H9 (cell line): ENCODE data around the gene GUCA1C. TPM values are rescaled to one million over a fixed set of nuclear protein-coding genes. Genes with fewer than 3 reads are reported as not detected.

Experiments
- DNase-seq: peaks from one replicate; pipeline ENCODE4 v3.0.0-alpha.2; 2017
- H2AFZ ChIP-seq: one replicate; pipeline ENCODE4 v1.6.1; 2013; ENCODE audit warnings: mild to moderate bottlenecking, low read length, control low read depth, moderate library complexity
- H2AK5ac ChIP-seq: 2 replicates; pipeline ENCODE4 v1.6.1; 2013; ENCODE audit warnings: low read length, control low read depth, mixed read lengths; ENCODE audit not compliant: insufficient read length
- H2BK120ac ChIP-seq: one replicate; pipeline ENCODE4 v1.6.1; 2013; ENCODE audit warnings: low read depth, mild to moderate bottlenecking, low read length, control low read depth, inconsistent platforms; ENCODE audit not compliant: poor library complexity, severe bottlenecking
- H2BK12ac ChIP-seq: 2 replicates; pipeline ENCODE4 v1.6.1; 2013; ENCODE audit warnings: low read length, control low read depth, mixed read lengths, low read depth; ENCODE audit not compliant: insufficient read length
- H2BK15ac ChIP-seq: 2 replicates; pipeline ENCODE4 v1.6.1; 2013; ENCODE audit warnings: low read depth, low read length, control low read depth
- H2BK20ac ChIP-seq: one replicate; pipeline ENCODE4 v1.6.1; 2013; ENCODE audit warnings: low read depth, mild to moderate bottlenecking, low read length, control low read depth, inconsistent platforms; ENCODE audit not compliant: poor library complexity, severe bottlenecking
- H2BK5ac ChIP-seq: 2 replicates; pipeline ENCODE4 v1.6.1; 2013; ENCODE audit warnings: low read length, control low read depth, mixed read lengths; ENCODE audit not compliant: insufficient read length
- H3K14ac ChIP-seq: 2 replicates; pipeline ENCODE4 v1.6.1; 2013; ENCODE audit warnings: low read length, control low read depth; ENCODE audit not compliant: insufficient read depth
- H3K18ac ChIP-seq: 2 replicates; pipeline ENCODE4 v1.6.1; 2013; ENCODE audit warnings: low read depth, mild to moderate bottlenecking, mixed read lengths, low read length, control low read depth; ENCODE audit not compliant: insufficient read length
- H3K23ac ChIP-seq: 2 replicates; pipeline ENCODE4 v1.6.1; 2013; ENCODE audit warnings: low read length, control low read depth, mixed read lengths, low read depth; ENCODE audit not compliant: insufficient read length
- H3K23me2 ChIP-seq: 2 replicates; pipeline ENCODE4 v1.6.1; 2013; ENCODE audit warnings: low read depth, mild to moderate bottlenecking, mixed read lengths, low read length, control low read depth; ENCODE audit not compliant: insufficient read length, poor library complexity, severe bottlenecking
- H3K27ac ChIP-seq: 2 replicates; pipeline ENCODE4 v1.5.1; 2013; ENCODE audit warnings: low read length, control low read depth, mixed read lengths, low read depth; ENCODE audit not compliant: insufficient read length
- H3K27me3 ChIP-seq: 2 replicates; pipeline ENCODE4 v1.6.1; 2013; ENCODE audit warnings: low read length, control low read depth, inconsistent platforms; ENCODE audit not compliant: insufficient read depth
- H3K4ac ChIP-seq: 2 replicates; pipeline ENCODE4 v1.6.1; 2013; ENCODE audit warnings: low read depth, mild to moderate bottlenecking, control low read depth, inconsistent platforms, low read length, moderate library complexity
- H3K4me1 ChIP-seq: 2 replicates; pipeline ENCODE4 v1.6.1; 2013; ENCODE audit warnings: low read length, control low read depth, inconsistent platforms; ENCODE audit not compliant: insufficient read depth
- H3K4me2 ChIP-seq: 2 replicates; pipeline ENCODE4 v1.6.1; 2013; ENCODE audit warnings: low read length, control low read depth, mixed read lengths; ENCODE audit not compliant: insufficient read length, insufficient read depth
- H3K56ac ChIP-seq: 2 replicates; pipeline ENCODE4 v1.6.1; 2013; ENCODE audit warnings: low read depth, mild to moderate bottlenecking, mixed read lengths, low read length, control low read depth; ENCODE audit not compliant: insufficient read length
- H3K79me1 ChIP-seq: 2 replicates; pipeline ENCODE4 v1.6.1; 2013; ENCODE audit warnings: low read depth, mild to moderate bottlenecking, moderate library complexity, low read length, control low read depth, inconsistent platforms; ENCODE audit not compliant: insufficient read depth, poor library complexity, severe bottlenecking
- H3K79me2 ChIP-seq: 2 replicates; pipeline ENCODE4 v1.6.1; 2013; ENCODE audit warnings: low read length, control low read depth, inconsistent platforms; ENCODE audit not compliant: insufficient read depth
- H3K9ac ChIP-seq: 2 replicates; pipeline ENCODE4 v1.6.1; 2013; ENCODE audit warnings: low read length, control low read depth, mixed read lengths; ENCODE audit not compliant: insufficient read length; ENCODE audit errors: extremely low read depth
- H3K9me3 ChIP-seq: one replicate; pipeline ENCODE4 v1.6.1; 2013; ENCODE audit warnings: low read depth, low read length, inconsistent platforms; ENCODE audit not compliant: control insufficient read depth
- H3T11ph ChIP-seq: one replicate; pipeline ENCODE4 v1.6.1; 2013; ENCODE audit warnings: mild to moderate bottlenecking, low read length, control low read depth, inconsistent platforms
- H4K20me1 ChIP-seq: one replicate; pipeline ENCODE4 v1.6.1; 2013; ENCODE audit not compliant: control insufficient read depth, insufficient read length, insufficient read depth
- H4K5ac ChIP-seq: 2 replicates; pipeline ENCODE4 v1.6.1; 2013; ENCODE audit warnings: low read depth, mild to moderate bottlenecking, mixed read lengths, low read length, control low read depth; ENCODE audit not compliant: insufficient read length
- H4K8ac ChIP-seq: replicated peaks from 2 replicates; pipeline ENCODE4 v1.6.1; 2013; ENCODE audit warnings: low read length, control low read depth, mixed read lengths, low read depth; ENCODE audit not compliant: insufficient read length
- H4K91ac ChIP-seq: 2 replicates; pipeline ENCODE4 v1.6.1; 2013; ENCODE audit warnings: low read depth, mild to moderate bottlenecking, moderate library complexity, mixed read lengths, low read length, control low read depth; ENCODE audit not compliant: insufficient read length
- H3K27ac Mint-ChIP-seq, 3 experiments: 2 replicates in 2 of 3; 3 replicates in 1 of 3; pipeline ENCODE4 v1.8.0; 2020 to 2021; ENCODE audit warnings: mixed read lengths in 3 of 3, mild to moderate bottlenecking in 1 of 3, moderate library complexity in 1 of 3
- H3K27me3 Mint-ChIP-seq: 2 replicates; pipeline ENCODE4 v1.8.0; 2021; ENCODE audit warnings: low read depth, mild to moderate bottlenecking, moderate library complexity, mixed read lengths
- H3K36me3 Mint-ChIP-seq, 3 experiments: 2 replicates in 2 of 3; 3 replicates in 1 of 3; pipeline ENCODE4 v1.8.0; 2020 to 2021; ENCODE audit warnings: low read depth in 3 of 3, mixed read lengths in 3 of 3; ENCODE audit not compliant: insufficient read depth in 1 of 3
- H3K4me1 Mint-ChIP-seq, 2 experiments: 2 replicates each; pipeline ENCODE4 v1.8.0; 2020; ENCODE audit warnings: mixed read lengths in 2 of 2
- H3K4me3 Mint-ChIP-seq, 2 experiments: 2 replicates in 1 of 2; 3 replicates in 1 of 2; pipeline ENCODE4 v1.8.0; 2020 to 2021; ENCODE audit warnings: mild to moderate bottlenecking in 2 of 2, mixed read lengths in 2 of 2, moderate library complexity in 1 of 2
- H3K9me3 Mint-ChIP-seq, 2 experiments: 2 replicates in 1 of 2; 3 replicates in 1 of 2; pipeline ENCODE4 v1.8.0; 2020; ENCODE audit warnings: mild to moderate bottlenecking in 2 of 2, mixed read lengths in 2 of 2, moderate library complexity in 1 of 2
- total RNA-seq: library from RNA; stranded (reverse); gene quantifications from 2 replicates; pipeline ENCODE4 v1.2.1, GENCODE V29; 2021
- TF ChIP-seq, protein P1 (sequence below): fragments of 200-600 bp; sonication (generic); conservative IDR thresholded peaks from 3 replicates; pipeline ENCODE4 v1.8.0; 2021; ENCODE audit warnings: antibody characterized with exemption, mild to moderate bottlenecking

The GUCA1C gene
- total RNA-seq, 1 experiment from 2014 or later: not detected

DNA sequence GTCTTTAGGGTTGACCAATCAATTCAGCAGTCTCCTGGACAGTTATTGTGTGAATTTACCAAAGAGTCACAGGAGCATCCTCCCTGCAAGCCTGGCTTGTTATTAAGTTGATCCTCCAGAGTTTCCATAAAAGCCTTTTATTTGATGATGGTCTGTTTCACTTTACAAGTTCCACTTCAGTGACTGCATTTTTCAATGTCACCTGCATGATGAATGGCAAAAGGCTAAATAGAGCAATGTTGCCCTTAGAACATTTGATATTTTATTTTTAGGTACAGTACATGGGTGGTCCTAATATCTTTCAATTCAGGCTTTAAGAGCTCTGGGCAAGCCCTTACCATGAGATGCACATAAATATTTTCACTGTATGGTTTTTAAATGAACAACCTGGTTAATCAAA is 22.6 kb downstream of the GUCA1C start:
- no peak overlapping the region for H2BK120ac ChIP-seq
- H3K4me1 ChIP-seq: no peaks in the 10 kb centered on the region
- H3K14ac ChIP-seq: no peak overlapping the region
- no peaks in the 10 kb centered on the region for H3K36me3 Mint-ChIP-seq
- no peaks in the 10 kb centered on the region for H3K27me3 Mint-ChIP-seq
- H3K27ac Mint-ChIP-seq: no peak overlapping the region
- DNase-seq: no peak
- no peak overlapping the region for H3T11ph ChIP-seq
- no peak overlapping the region for H3K27ac ChIP-seq
- no peak overlapping the region for H3K4ac ChIP-seq
- no peak overlapping the region for H2BK15ac ChIP-seq
- H3K9me3 ChIP-seq: no peaks in the 10 kb centered on the region
- H2BK12ac ChIP-seq: no peak overlapping the region
- TF ChIP-seq, protein P1, sequence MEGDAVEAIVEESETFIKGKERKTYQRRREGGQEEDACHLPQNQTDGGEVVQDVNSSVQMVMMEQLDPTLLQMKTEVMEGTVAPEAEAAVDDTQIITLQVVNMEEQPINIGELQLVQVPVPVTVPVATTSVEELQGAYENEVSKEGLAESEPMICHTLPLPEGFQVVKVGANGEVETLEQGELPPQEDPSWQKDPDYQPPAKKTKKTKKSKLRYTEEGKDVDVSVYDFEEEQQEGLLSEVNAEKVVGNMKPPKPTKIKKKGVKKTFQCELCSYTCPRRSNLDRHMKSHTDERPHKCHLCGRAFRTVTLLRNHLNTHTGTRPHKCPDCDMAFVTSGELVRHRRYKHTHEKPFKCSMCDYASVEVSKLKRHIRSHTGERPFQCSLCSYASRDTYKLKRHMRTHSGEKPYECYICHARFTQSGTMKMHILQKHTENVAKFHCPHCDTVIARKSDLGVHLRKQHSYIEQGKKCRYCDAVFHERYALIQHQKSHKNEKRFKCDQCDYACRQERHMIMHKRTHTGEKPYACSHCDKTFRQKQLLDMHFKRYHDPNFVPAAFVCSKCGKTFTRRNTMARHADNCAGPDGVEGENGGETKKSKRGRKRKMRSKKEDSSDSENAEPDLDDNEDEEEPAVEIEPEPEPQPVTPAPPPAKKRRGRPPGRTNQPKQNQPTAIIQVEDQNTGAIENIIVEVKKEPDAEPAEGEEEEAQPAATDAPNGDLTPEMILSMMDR: no peak
- H4K5ac ChIP-seq: no peak overlapping the region
- no peak overlapping the region for H2AK5ac ChIP-seq
- no peaks in the 10 kb centered on the region for H4K20me1 ChIP-seq
- peaks cover 3 to 9% of the 10 kb centered on the region in 2 experiments; a peak in 3 of 5 replicates for H3K9me3 Mint-ChIP-seq
- no peak overlapping the region for H3K9ac ChIP-seq
- H3K4me2 ChIP-seq: no peak overlapping the region
- H2BK5ac ChIP-seq: no peak overlapping the region
- H3K18ac ChIP-seq: no peak overlapping the region
- no peak overlapping the region for H2BK20ac ChIP-seq
- no peaks in the 10 kb centered on the region for H3K79me2 ChIP-seq
- no peak overlapping the region for H3K56ac ChIP-seq
- no peak overlapping the region for H3K4me3 Mint-ChIP-seq
- peaks cover 3 to 12% of the 10 kb centered on the region in 2 experiments; a peak in 3 of 4 replicates for H3K4me1 Mint-ChIP-seq
- H4K91ac ChIP-seq: no peak overlapping the region
- H3K27me3 ChIP-seq: no peaks in the 10 kb centered on the region
- H2AFZ ChIP-seq: no peak overlapping the region
- no peak overlapping the region for H4K8ac ChIP-seq
- H3K79me1 ChIP-seq: no peaks in the 10 kb centered on the region
- no peak overlapping the region for H3K23ac ChIP-seq
- H3K23me2 ChIP-seq: no peaks in the 10 kb centered on the region
